ENCODE data around the gene MGAT5B.

GRCh38 chr17:76871668-76872067 lies 3.5 kb downstream of the MGAT5B start:
- TF ChIP-seq EZH2 (IDR thresholded peaks at IDR 0.05; ENCODE audit: low read length, missing control alignments) (no peak), CTCF (conservative IDR thresholded peaks at IDR 0.05 in 1 of 2, IDR thresholded peaks at IDR 0.05 in 1 of 2; ENCODE audit: low read depth in 1 of 2, low read length in 2 of 2) (no peak)

All from fibroblast of lung (primary cell).